Astrocyte (in vitro differentiated cells and primary cell): ENCODE measurements around the gene ZNF277.

Experiments used
- EZH2 ChIP-seq: IDR thresholded peaks from 2 replicates; pipeline ENCODE4 v1.6.1; 2012; ENCODE audit warnings: mild to moderate bottlenecking, low read length, inconsistent platforms; ENCODE audit not compliant: insufficient read depth
- TF ChIP-seq, protein P1 (sequence below): IDR thresholded peaks from 2 replicates; pipeline ENCODE4 v1.5.1; 2011; ENCODE audit warnings: low read depth, mild to moderate bottlenecking, inconsistent platforms, low read length, moderate library complexity; ENCODE audit not compliant: insufficient read depth

DNA sequence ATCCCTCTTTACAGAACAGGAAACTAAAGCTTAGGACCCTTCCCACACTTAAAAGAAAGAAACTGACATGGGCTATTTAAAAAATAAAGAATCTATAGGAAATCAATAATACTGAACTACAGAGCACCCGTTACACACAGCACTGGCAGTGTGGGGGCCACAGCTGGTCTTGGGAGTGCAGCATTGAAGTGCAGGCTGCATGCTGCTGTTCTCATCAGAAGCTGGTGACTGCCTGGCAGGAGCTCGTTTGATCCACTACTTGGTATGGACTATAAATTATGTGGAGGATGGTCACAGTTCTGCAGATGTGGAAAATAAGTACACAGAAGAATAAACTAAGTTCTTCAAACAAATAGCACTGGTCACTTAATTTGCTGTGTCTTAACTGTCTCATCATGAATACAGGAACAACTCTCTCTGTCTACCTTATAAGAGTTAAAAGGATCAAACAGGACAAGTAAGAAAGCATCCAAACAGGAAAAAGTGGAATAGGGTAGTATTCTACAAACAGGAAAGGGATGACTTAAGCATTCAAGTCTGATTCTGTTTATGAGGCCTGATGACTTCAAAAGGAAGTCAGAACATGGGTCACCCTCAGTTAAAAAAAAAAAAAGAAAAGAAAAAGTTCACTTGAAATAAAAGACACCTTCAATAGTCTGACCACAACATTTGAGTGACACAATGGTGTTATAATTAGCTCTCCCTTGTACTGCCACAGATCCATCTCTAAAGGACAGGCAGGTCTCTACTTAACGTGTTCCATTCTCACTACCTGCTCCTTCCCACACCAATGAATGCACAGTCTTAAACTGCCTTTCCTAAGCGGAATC is 21.3 kb upstream of the ZNF277 start:
- TF ChIP-seq, protein P1, sequence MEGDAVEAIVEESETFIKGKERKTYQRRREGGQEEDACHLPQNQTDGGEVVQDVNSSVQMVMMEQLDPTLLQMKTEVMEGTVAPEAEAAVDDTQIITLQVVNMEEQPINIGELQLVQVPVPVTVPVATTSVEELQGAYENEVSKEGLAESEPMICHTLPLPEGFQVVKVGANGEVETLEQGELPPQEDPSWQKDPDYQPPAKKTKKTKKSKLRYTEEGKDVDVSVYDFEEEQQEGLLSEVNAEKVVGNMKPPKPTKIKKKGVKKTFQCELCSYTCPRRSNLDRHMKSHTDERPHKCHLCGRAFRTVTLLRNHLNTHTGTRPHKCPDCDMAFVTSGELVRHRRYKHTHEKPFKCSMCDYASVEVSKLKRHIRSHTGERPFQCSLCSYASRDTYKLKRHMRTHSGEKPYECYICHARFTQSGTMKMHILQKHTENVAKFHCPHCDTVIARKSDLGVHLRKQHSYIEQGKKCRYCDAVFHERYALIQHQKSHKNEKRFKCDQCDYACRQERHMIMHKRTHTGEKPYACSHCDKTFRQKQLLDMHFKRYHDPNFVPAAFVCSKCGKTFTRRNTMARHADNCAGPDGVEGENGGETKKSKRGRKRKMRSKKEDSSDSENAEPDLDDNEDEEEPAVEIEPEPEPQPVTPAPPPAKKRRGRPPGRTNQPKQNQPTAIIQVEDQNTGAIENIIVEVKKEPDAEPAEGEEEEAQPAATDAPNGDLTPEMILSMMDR = no peak
- no peak for TF ChIP-seq EZH2
